H1 (cell line): ENCODE results near the gene ZCCHC9.

Experiments used
- EP300 ChIP-seq, 2 experiments: IDR thresholded peaks; 1 replicate in 1 of 2; 2 replicates in 1 of 2; pipeline ENCODE4 v1.6.1; 2011 to 2012; ENCODE audit warnings: low read depth in 2 of 2, low read length in 2 of 2, mild to moderate bottlenecking in 2 of 2, borderline replicate concordance in 1 of 2, inconsistent platforms in 1 of 2, moderate library complexity in 1 of 2
- JUN ChIP-seq: IDR thresholded peaks from 2 replicates; pipeline ENCODE4 v1.6.1; 2011; ENCODE audit warnings: low read depth, mild to moderate bottlenecking, improper control_type of control experiment, low read length
- JUND ChIP-seq: IDR thresholded peaks from 2 replicates; pipeline ENCODE4 v1.6.1; 2011; ENCODE audit warnings: mild to moderate bottlenecking, improper control_type of control experiment, low read length
- POLR2A ChIP-seq, 2 experiments: IDR thresholded peaks; 1 replicate in 1 of 2; 2 replicates in 1 of 2; pipeline ENCODE4 v1.6.1; 2011; ENCODE audit warnings: low read depth in 2 of 2, low read length in 2 of 2, mild to moderate bottlenecking in 2 of 2; ENCODE audit errors: control extremely low read depth in 1 of 2
- TF ChIP-seq, protein P1 (sequence below), 3 experiments: IDR thresholded peaks; 1 replicate in 2 of 3; 2 replicates in 1 of 3; pipeline versions ENCODE4 v1.5.1 to v1.6.1; 2011; ENCODE audit warnings: low read length in 3 of 3, mild to moderate bottlenecking in 3 of 3, inconsistent platforms in 2 of 3, low read depth in 1 of 3, moderate library complexity in 1 of 3; ENCODE audit not compliant: insufficient read depth in 1 of 3; ENCODE audit errors: control extremely low read depth in 1 of 3
- TF ChIP-seq, protein P2 (sequence below): IDR thresholded peaks from 2 replicates; pipeline ENCODE4 v1.6.1; 2012; ENCODE audit warnings: low read length, inconsistent platforms

DNA sequence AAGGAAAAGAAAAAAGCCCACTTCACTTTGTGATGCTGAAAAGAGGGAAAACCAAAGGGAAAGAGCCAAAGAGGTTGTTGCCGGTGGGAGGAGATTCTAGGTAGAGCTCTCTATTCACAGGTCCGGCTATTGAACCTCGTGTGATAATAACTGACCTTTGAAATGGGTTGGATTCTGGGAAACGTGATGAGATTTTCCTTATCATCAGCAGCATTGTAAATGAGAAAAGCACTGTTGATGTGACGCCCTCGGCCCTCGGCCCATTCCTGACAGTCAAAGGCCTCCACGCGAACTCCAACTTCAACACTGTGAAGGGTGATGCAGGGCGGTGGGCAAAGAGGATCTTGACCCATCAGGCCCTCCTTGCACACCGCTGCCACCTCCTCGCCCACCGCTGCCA is 43.3 kb downstream of the ZCCHC9 start:
- no peak for TF ChIP-seq POLR2A (IDR thresholded peaks at IDR 0.05; ENCODE audit: control extremely low read depth in 1 of 2, low read depth in 2 of 2, low read length in 2 of 2)
- TF ChIP-seq JUND, result no peak
- TF ChIP-seq, protein P1, sequence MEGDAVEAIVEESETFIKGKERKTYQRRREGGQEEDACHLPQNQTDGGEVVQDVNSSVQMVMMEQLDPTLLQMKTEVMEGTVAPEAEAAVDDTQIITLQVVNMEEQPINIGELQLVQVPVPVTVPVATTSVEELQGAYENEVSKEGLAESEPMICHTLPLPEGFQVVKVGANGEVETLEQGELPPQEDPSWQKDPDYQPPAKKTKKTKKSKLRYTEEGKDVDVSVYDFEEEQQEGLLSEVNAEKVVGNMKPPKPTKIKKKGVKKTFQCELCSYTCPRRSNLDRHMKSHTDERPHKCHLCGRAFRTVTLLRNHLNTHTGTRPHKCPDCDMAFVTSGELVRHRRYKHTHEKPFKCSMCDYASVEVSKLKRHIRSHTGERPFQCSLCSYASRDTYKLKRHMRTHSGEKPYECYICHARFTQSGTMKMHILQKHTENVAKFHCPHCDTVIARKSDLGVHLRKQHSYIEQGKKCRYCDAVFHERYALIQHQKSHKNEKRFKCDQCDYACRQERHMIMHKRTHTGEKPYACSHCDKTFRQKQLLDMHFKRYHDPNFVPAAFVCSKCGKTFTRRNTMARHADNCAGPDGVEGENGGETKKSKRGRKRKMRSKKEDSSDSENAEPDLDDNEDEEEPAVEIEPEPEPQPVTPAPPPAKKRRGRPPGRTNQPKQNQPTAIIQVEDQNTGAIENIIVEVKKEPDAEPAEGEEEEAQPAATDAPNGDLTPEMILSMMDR (IDR thresholded peaks at IDR 0.05; ENCODE audit: control extremely low read depth in 1 of 3, insufficient read depth in 1 of 3, low read depth in 1 of 3, low read length in 3 of 3), result no peak
- TF ChIP-seq, protein P2, sequence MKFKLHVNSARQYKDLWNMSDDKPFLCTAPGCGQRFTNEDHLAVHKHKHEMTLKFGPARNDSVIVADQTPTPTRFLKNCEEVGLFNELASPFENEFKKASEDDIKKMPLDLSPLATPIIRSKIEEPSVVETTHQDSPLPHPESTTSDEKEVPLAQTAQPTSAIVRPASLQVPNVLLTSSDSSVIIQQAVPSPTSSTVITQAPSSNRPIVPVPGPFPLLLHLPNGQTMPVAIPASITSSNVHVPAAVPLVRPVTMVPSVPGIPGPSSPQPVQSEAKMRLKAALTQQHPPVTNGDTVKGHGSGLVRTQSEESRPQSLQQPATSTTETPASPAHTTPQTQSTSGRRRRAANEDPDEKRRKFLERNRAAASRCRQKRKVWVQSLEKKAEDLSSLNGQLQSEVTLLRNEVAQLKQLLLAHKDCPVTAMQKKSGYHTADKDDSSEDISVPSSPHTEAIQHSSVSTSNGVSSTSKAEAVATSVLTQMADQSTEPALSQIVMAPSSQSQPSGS, result no peak
- no peak for TF ChIP-seq JUN
- TF ChIP-seq EP300 (IDR thresholded peaks at IDR 0.05; ENCODE audit: borderline replicate concordance in 1 of 2, low read depth in 2 of 2, low read length in 2 of 2), result no peak
